GM10847 (cell line): ENCODE measurements around the gene STPG3.
A peak's percentile ranks its signal among the peaks of the same experiment; 100 is the strongest.

ENCODE experiments used
- POLR2A ChIP-seq: IDR thresholded peaks from 2 replicates; pipeline ENCODE4 v1.6.1; 2011; ENCODE audit not compliant: insufficient read length; ENCODE audit errors: extremely low read depth

The STPG3 gene

GRCh38 chr9:137294681-137295237, 43.7 kb downstream of the STPG3 start:
- TF ChIP-seq POLR2A, result no peak

GRCh38 chr9:137295238-137295811, 44.2 kb downstream of the STPG3 start:
- TF ChIP-seq POLR2A, result no peak

- TF ChIP-seq POLR2A, result no peak
Observed at GRCh38 chr9:137295849-137296669, 45.0 kb downstream of the STPG3 start.

- TF ChIP-seq POLR2A, result no peak
Observed at GRCh38 chr9:137296670-137297664, 45.9 kb downstream of the STPG3 start.

- TF ChIP-seq POLR2A, result no peak
Observed at GRCh38 chr9:137297966-137298365, 46.9 kb downstream of the STPG3 start.

GRCh38 chr9:137298401-137299202, 47.5 kb downstream of the STPG3 start:
- no peak for TF ChIP-seq POLR2A

- TF ChIP-seq POLR2A, result no peak
Observed at GRCh38 chr9:137299203-137299565, 48.1 kb downstream of the STPG3 start.

GRCh38 chr9:137299938-137300337, 48.9 kb downstream of the STPG3 start:
- TF ChIP-seq POLR2A, result no peak

GRCh38 chr9:137300567-137301080, 49.5 kb downstream of the STPG3 start:
- no peak for TF ChIP-seq POLR2A

- TF ChIP-seq POLR2A, result no peak
Observed at GRCh38 chr9:137301081-137301947, 50.2 kb downstream of the STPG3 start.

GRCh38 chr9:137302118-137302448, 51.0 kb downstream of the STPG3 start, which contains the start of gene NRARP:
Gene NRARP (minus strand): TSS chr9:137302271. CDS start chr9:137301928, 343 bp downstream.
- peak; percentile 82 for TF ChIP-seq POLR2A

GRCh38 chr9:137302449-137303150, 51.5 kb downstream of the STPG3 start:
- no peak for TF ChIP-seq POLR2A
